HG03159 (cell line): ENCODE data around the gene RASA3.
A peak's percentile ranks its signal among the peaks of the same experiment; 100 is the strongest.

ENCODE experiments used
- ATAC-seq: cut with Tn5 transposase; IDR thresholded peaks from one replicate; pipeline ENCODE4 v1.9.1; 2021; ENCODE audit warnings: mild to moderate bottlenecking, moderate library complexity; ENCODE audit not compliant: unreplicated experiment

The RASA3 gene

GRCh38 chr13:113962386-113962785 lies 170.0 kb downstream of the RASA3 start:
- no peak for ATAC-seq

GRCh38 chr13:113960276-113960948 lies 172.0 kb downstream of the RASA3 start:
- no peak for ATAC-seq

GRCh38 chr13:113959198-113959597 lies 173.2 kb downstream of the RASA3 start:
- ATAC-seq, result no peak

- ATAC-seq, result no peak
Observed at GRCh38 chr13:113958373-113958772, 174.1 kb downstream of the RASA3 start.

- ATAC-seq, result no peak
Observed at GRCh38 chr13:113956571-113956970, 175.9 kb downstream of the RASA3 start.

- no peak for ATAC-seq
Observed at GRCh38 chr13:113955691-113956090, 176.7 kb downstream of the RASA3 start.

- ATAC-seq, result no peak
Observed at GRCh38 chr13:113955235-113955634, 177.2 kb downstream of the RASA3 start.

- ATAC-seq, result no peak
Observed at GRCh38 chr13:113954046-113954835, 178.2 kb downstream of the RASA3 start.

- ATAC-seq, result no peak
Observed at GRCh38 chr13:113953561-113953960, 178.9 kb downstream of the RASA3 start.

GRCh38 chr13:113952983-113953520 lies 179.4 kb downstream of the RASA3 start:
- ATAC-seq, result no peak

- no peak for ATAC-seq
Observed at GRCh38 chr13:113952151-113952982, 180.1 kb downstream of the RASA3 start.

- peak; percentile 74 for ATAC-seq
Observed at GRCh38 chr13:113951246-113951999, 181.0 kb downstream of the RASA3 start.

- peak; percentile 26 for ATAC-seq
Observed at GRCh38 chr13:113950451-113951245, 181.8 kb downstream of the RASA3 start.

- no peak for ATAC-seq
Observed at GRCh38 chr13:113949546-113949945, 182.9 kb downstream of the RASA3 start.

- ATAC-seq, result no peak
Observed at GRCh38 chr13:113948034-113948742, 184.2 kb downstream of the RASA3 start.

GRCh38 chr13:113947311-113948033 lies 185.0 kb downstream of the RASA3 start:
- ATAC-seq, result no peak

GRCh38 chr13:113946409-113947181 lies 185.8 kb downstream of the RASA3 start:
- ATAC-seq, result no peak
